OCI-LY1 (cell line): ENCODE measurements around the gene FRMD4A.

Experiments used
- EZH2 ChIP-seq: fragments of 200-600 bp; sonication (generic), shearing (Covaris generic); IDR thresholded peaks from 2 replicates; pipeline ENCODE4 v1.8.0; 2017; ENCODE audit warnings: borderline replicate concordance, mixed run types, mild to moderate bottlenecking, antibody characterized with exemption, low read length, moderate library complexity, mixed read lengths
- TF ChIP-seq, protein P1 (sequence below): fragments of 200-600 bp; sonication (generic), shearing (Covaris generic); IDR thresholded peaks from 2 replicates; pipeline ENCODE4 v1.5.1; 2017; ENCODE audit warnings: mild to moderate bottlenecking, antibody characterized with exemption, low read length, moderate library complexity, mixed read lengths

DNA sequence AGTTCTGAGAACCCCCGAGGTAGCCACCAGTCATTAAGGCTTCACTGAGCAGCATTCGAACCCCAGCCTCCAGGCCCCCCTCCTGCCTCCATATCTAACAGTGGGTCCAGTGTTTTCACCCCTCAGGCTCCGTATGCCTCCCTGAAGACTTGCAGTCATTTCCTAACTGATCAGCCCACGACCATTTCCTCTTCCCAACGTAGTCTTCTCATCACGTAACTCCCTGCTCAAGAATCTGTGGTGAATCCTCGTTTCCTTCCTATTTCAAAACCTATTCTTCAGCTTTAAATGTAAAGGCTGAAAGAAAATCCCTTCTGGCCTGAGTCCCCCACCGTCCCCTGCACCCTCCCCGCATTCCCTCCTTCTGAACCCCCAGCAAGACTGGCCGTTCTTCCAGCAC, 21.1 kb downstream of the FRMD4A start:
- TF ChIP-seq, protein P1, sequence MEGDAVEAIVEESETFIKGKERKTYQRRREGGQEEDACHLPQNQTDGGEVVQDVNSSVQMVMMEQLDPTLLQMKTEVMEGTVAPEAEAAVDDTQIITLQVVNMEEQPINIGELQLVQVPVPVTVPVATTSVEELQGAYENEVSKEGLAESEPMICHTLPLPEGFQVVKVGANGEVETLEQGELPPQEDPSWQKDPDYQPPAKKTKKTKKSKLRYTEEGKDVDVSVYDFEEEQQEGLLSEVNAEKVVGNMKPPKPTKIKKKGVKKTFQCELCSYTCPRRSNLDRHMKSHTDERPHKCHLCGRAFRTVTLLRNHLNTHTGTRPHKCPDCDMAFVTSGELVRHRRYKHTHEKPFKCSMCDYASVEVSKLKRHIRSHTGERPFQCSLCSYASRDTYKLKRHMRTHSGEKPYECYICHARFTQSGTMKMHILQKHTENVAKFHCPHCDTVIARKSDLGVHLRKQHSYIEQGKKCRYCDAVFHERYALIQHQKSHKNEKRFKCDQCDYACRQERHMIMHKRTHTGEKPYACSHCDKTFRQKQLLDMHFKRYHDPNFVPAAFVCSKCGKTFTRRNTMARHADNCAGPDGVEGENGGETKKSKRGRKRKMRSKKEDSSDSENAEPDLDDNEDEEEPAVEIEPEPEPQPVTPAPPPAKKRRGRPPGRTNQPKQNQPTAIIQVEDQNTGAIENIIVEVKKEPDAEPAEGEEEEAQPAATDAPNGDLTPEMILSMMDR, result no peak
- no peak for TF ChIP-seq EZH2
